IMR-90 (cell line): Measurements from ENCODE around the gene KHK. TPM values are rescaled to one million over a fixed set of nuclear protein-coding genes. Genes with fewer than 3 reads are reported as not detected.

Experiments
- ATAC-seq: fragments of 200-7000 bp; cut with Tn5 transposase; 2 replicates; pipeline ENCODE4 v1.9.1; 2020; ENCODE audit warnings: low read depth, mild to moderate bottlenecking, moderate library complexity
- BruUV-seq: library from RNA; stranded (reverse); fragments of 400-500 nt; replicated peaks from 2 replicates; lab custom pipeline; 2021; lab: Mats Ljungman, UMichigan
- CTCF ChIA-PET: fragments of 300-600 bp; formaldehyde crosslinking; extraction: SDS; loops from one replicate; lab custom pipeline; 2021; ENCODE audit warnings: antibody characterized with exemption; lab: Yijun Ruan, JAX
- POLR2A ChIA-PET: fragments of 300-600 bp; sonication (Branson Sonifier 250); formaldehyde crosslinking; loops from one replicate; lab custom pipeline; 2022; ENCODE audit warnings: antibody characterized with exemption; ENCODE audit not compliant: unreplicated experiment; lab: Charles Lee
- DNase-seq: peaks from one replicate; pipeline ENCODE4 v3.0.0; 2013
- H2AFZ ChIP-seq: replicated peaks from 2 replicates; pipeline ENCODE3; 2013; ENCODE audit warnings: low read length, mild to moderate bottlenecking; ENCODE audit not compliant: poor library complexity
- H2AK5ac ChIP-seq: 2 replicates; pipeline ENCODE4 v1.6.1; 2013; ENCODE audit warnings: low read depth, low read length, inconsistent platforms
- H2AK9ac ChIP-seq: replicated peaks from 2 replicates; pipeline ENCODE3; 2013; ENCODE audit warnings: mild to moderate bottlenecking, low read depth, low read length, moderate library complexity; ENCODE audit not compliant: poor library complexity
- H2BK120ac ChIP-seq: 2 replicates; pipeline ENCODE4 v1.6.1; 2013; ENCODE audit warnings: low read depth, low read length, inconsistent platforms
- H2BK15ac ChIP-seq: 3 replicates; pipeline ENCODE4 v1.6.1; 2013; ENCODE audit warnings: low read depth, low read length, inconsistent platforms
- H2BK20ac ChIP-seq: 2 replicates; pipeline ENCODE4 v1.6.1; 2013; ENCODE audit warnings: low read depth, mild to moderate bottlenecking, inconsistent platforms, low read length, moderate library complexity
- H2BK5ac ChIP-seq: 2 replicates; pipeline ENCODE4 v1.6.1; 2013; ENCODE audit warnings: mild to moderate bottlenecking, low read depth, low read length, inconsistent platforms; ENCODE audit not compliant: poor library complexity, severe bottlenecking
- H3K14ac ChIP-seq: replicated peaks from 2 replicates; pipeline ENCODE4 v1.6.1; 2013; ENCODE audit warnings: low read depth, low read length, inconsistent platforms
- H3K18ac ChIP-seq: 2 replicates; pipeline ENCODE4 v1.6.1; 2013; ENCODE audit warnings: low read depth, low read length, control low read depth
- H3K23ac ChIP-seq: 2 replicates; pipeline ENCODE4 v1.6.1; 2013; ENCODE audit warnings: low read depth, low read length, inconsistent platforms
- H3K27ac ChIP-seq: 2 replicates; pipeline ENCODE4 v1.5.1; 2013; ENCODE audit warnings: mild to moderate bottlenecking, control low read depth, low read length; ENCODE audit not compliant: insufficient read depth
- H3K27me3 ChIP-seq: 2 replicates; pipeline ENCODE4 v1.6.1; 2013; ENCODE audit warnings: low read length; ENCODE audit not compliant: control insufficient read depth, insufficient read depth
- H3K36me3 ChIP-seq: 2 replicates; pipeline ENCODE4 v1.6.1; 2013; ENCODE audit warnings: low read length, mixed read lengths; ENCODE audit not compliant: control insufficient read depth, insufficient read depth
- H3K4ac ChIP-seq: 2 replicates; pipeline ENCODE4 v1.6.1; 2013; ENCODE audit warnings: low read depth, low read length, inconsistent platforms
- H3K4me1 ChIP-seq: 2 replicates; pipeline ENCODE4 v1.6.1; 2013; ENCODE audit warnings: low read length, mixed read lengths; ENCODE audit not compliant: control insufficient read depth, insufficient read depth
- H3K4me2 ChIP-seq: 2 replicates; pipeline ENCODE4 v1.6.1; 2013; ENCODE audit warnings: low read depth, mild to moderate bottlenecking, control low read depth, low read length, moderate library complexity
- H3K4me3 ChIP-seq: 2 replicates; pipeline ENCODE4 v1.5.1; 2013; ENCODE audit warnings: low read depth, mild to moderate bottlenecking, control low read depth, low read length, moderate library complexity; ENCODE audit not compliant: insufficient read depth
- H3K56ac ChIP-seq: 2 replicates; pipeline ENCODE4 v1.6.1; 2013; ENCODE audit warnings: low read length, inconsistent platforms; ENCODE audit not compliant: insufficient read depth; ENCODE audit errors: extremely low read depth
- H3K79me1 ChIP-seq, 2 experiments: 2 replicates each; pipeline ENCODE4 v1.6.1; 2013; ENCODE audit warnings: low read length in 2 of 2, inconsistent platforms in 1 of 2, low read depth in 1 of 2
- H3K9ac ChIP-seq: 2 replicates; pipeline ENCODE4 v1.6.1; 2013; ENCODE audit warnings: low read depth, low read length, control low read depth
- H3K9me1 ChIP-seq: 2 replicates; pipeline ENCODE4 v1.6.1; 2013; ENCODE audit warnings: low read length, inconsistent platforms; ENCODE audit not compliant: insufficient read depth
- H3K9me3 ChIP-seq: 2 replicates; pipeline ENCODE4 v1.6.1; 2013; ENCODE audit warnings: low read length; ENCODE audit not compliant: control insufficient read depth, insufficient read depth
- H4K20me1 ChIP-seq: 2 replicates; pipeline ENCODE4 v1.6.1; 2013; ENCODE audit warnings: low read length, inconsistent platforms; ENCODE audit not compliant: insufficient read depth
- H4K5ac ChIP-seq: 2 replicates; pipeline ENCODE4 v1.6.1; 2013; ENCODE audit warnings: mild to moderate bottlenecking, low read depth, low read length, control low read depth
- H4K8ac ChIP-seq, 2 experiments: 2 replicates each; pipeline ENCODE4 v1.6.1; 2013; ENCODE audit warnings: low read depth in 2 of 2, low read length in 2 of 2, control low read depth in 1 of 2, inconsistent platforms in 1 of 2
- H4K91ac ChIP-seq: 2 replicates; pipeline ENCODE4 v1.6.1; 2013; ENCODE audit warnings: low read depth, low read length, inconsistent platforms; ENCODE audit not compliant: insufficient read depth
- CEBPB ChIP-seq: IDR thresholded peaks from 2 replicates; pipeline ENCODE4 v1.6.1; 2012; ENCODE audit warnings: low read depth, low read length, improper control_type of control experiment
- CHD1 ChIP-seq: IDR thresholded peaks from 2 replicates; pipeline ENCODE4 v1.6.1; 2012; ENCODE audit warnings: low read depth, low read length, improper control_type of control experiment
- MAFK ChIP-seq: IDR thresholded peaks from 2 replicates; pipeline ENCODE4 v1.6.1; 2012; ENCODE audit warnings: low read depth, low read length, improper control_type of control experiment
- MAZ ChIP-seq: IDR thresholded peaks from 2 replicates; pipeline ENCODE4 v1.6.1; 2012; ENCODE audit warnings: low read depth, mild to moderate bottlenecking, low read length, improper control_type of control experiment, moderate library complexity, borderline replicate concordance
- MXI1 ChIP-seq: IDR thresholded peaks from 2 replicates; pipeline ENCODE4 v1.6.1; 2012; ENCODE audit warnings: low read depth, mild to moderate bottlenecking, low read length, moderate library complexity, borderline replicate concordance
- POLR2A ChIP-seq: IDR thresholded peaks from 2 replicates; pipeline ENCODE4 v1.6.1; 2012; ENCODE audit warnings: mild to moderate bottlenecking, low read depth, low read length
- RAD21 ChIP-seq: IDR thresholded peaks from 2 replicates; pipeline ENCODE4 v1.6.1; 2012; ENCODE audit warnings: low read length, improper control_type of control experiment
- RCOR1 ChIP-seq: IDR thresholded peaks from 2 replicates; pipeline ENCODE4 v1.6.1; 2012; ENCODE audit warnings: mild to moderate bottlenecking, low read length, improper control_type of control experiment; ENCODE audit not compliant: insufficient replicate concordance
- WGBS, 2 experiments: methylation state at CpG; one replicate each; pipeline versions ENCODE4 v1.1.5 to v1.1.7; 2013; ENCODE audit warnings: missing lambda C conversion rate in 2 of 2; ENCODE audit not compliant: insufficient read length in 1 of 2; ENCODE audit errors: extremely low coverage in 2 of 2; 5-methylcytosine and 5-hydroxymethylcytosine counted together
- dilution Hi-C: fragments of 300-500 bp; cut with HindIII; formaldehyde crosslinking; loops from one replicate; pipeline ENCODE4 v1.14.3; 2018; ENCODE audit warnings: low sequenced_read_pairs; ENCODE audit not compliant: unreplicated experiment
- in situ Hi-C: fragments of 300-500 bp; cut with MboI; formaldehyde crosslinking; loops from 3 replicates; pipeline ENCODE4 v1.14.3; 2019; ENCODE audit warnings: low sequenced_read_pairs, inconsistent platforms, mixed read lengths
- intact Hi-C: fragments of 100-400 bp; cut with micrococcal nuclease; formaldehyde crosslinking; loops from 2 replicates; pipeline ENCODE4 v1.10.0; 2022
- polyA plus RNA-seq, 3 experiments: library from polyadenylated mRNA; depleted of rRNA; stranded (reverse); fragments of >200 nt; gene quantifications; 2 replicates each; pipeline ENCODE4 v1.2.3, GENCODE V29; 2012; ENCODE audit warnings: low replicate concordance in 1 of 3
- total RNA-seq: library from RNA; depleted of rRNA; stranded (reverse); fragments of >200 nt; gene quantifications from 2 replicates; pipeline ENCODE4 v1.2.3, GENCODE V29; 2012
- TF ChIP-seq, protein P1 (sequence below): conservative IDR thresholded peaks from 2 replicates; pipeline ENCODE4 v1.5.1; 2012; ENCODE audit warnings: mild to moderate bottlenecking, low read depth, low read length, improper control_type of control experiment
- TF ChIP-seq, protein P2 (sequence below): fragments of 150-350 bp; IDR thresholded peaks from 2 replicates; pipeline ENCODE4 v1.6.1; 2017; ENCODE audit warnings: mild to moderate bottlenecking, antibody characterized with exemption, low read length, low read depth

Gene KHK
- total and polyA plus RNA-seq, 2 of the 4 experiments (the other 2 are of a cell fraction), result 0.72 to 0.82 TPM

DNA sequence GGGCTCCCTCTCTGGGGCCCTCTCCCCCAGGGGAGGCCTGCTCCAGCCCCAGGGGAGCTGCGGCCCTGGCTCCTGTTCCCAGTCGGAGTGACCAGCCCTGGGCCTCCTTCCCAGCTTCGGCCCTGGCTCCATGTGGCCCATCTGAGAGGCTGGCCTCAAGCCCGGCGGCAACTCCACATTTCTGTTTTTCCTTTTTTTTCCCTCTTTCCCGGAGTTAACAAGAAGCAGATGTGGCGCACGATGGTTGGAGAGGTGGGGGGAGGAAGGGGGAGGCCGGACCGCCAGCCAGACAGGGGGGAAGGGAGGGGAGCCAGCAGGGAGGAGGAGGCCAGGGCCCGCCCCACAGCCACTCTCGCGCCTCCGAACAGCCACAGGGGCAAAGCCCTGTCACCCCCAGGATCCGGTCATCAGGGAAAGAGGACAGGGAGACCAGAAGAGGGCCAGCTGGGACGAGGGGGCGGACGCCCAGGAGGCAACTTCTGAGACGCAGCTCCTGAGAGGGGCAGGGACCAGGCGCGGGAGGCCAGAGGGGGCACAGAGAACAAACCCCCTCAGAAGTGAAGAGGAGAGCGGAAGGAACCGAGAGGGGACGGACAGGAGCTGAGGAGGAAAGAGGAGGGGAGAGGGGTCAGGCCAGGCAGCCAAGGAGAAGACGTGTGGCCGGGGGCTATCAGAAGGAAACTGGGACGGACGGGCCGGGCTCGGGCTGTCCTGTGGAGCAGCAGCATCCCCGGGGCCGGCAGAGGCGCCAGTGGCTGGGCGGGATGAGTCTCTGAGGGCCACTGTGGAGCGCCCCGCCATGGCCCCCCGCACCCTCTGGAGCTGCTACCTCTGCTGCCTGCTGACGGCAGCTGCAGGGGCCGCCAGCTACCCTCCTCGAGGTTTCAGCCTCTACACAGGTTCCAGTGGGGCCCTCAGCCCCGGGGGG, 8.0 kb upstream of the KHK start, which contains the start of gene EMILIN1:
EMILIN1 (plus strand) TSS at position 349 of the 928 bp plus-strand sequence; CDS start at position 800, 451 bp downstream.
- intact Hi-C loops (no loop called here), in situ Hi-C loops (no loop called here), dilution Hi-C loops (no loop called here)
- no peaks in the 10 kb centered on the region for H3K9me3 ChIP-seq
- H3K9ac ChIP-seq, result peak within 1 kb of the TSS; percentile 97
- H3K9me1 ChIP-seq, result peaks cover 15% of the 10 kb centered on the region; the same call in 1 of the 2 replicates
- peak within 1 kb of the TSS; percentile 96 for H4K91ac ChIP-seq
- peaks cover 23% of the 10 kb centered on the region; the same call in 1 of the 2 replicates for H3K36me3 ChIP-seq
- peaks cover 30% of the 10 kb centered on the region for H3K4me1 ChIP-seq
- TF ChIP-seq POLR2A (peak; percentile 47; the same call in 1 of the 2 replicates), MAFK (no peak), MAZ (peak; percentile 96), RCOR1 (no peak), RAD21 (no peak), CHD1 (no peak), CEBPB (no peak), MXI1 (peak; percentile 70; the same call in 1 of the 2 replicates)
- TF ChIP-seq, protein P1, sequence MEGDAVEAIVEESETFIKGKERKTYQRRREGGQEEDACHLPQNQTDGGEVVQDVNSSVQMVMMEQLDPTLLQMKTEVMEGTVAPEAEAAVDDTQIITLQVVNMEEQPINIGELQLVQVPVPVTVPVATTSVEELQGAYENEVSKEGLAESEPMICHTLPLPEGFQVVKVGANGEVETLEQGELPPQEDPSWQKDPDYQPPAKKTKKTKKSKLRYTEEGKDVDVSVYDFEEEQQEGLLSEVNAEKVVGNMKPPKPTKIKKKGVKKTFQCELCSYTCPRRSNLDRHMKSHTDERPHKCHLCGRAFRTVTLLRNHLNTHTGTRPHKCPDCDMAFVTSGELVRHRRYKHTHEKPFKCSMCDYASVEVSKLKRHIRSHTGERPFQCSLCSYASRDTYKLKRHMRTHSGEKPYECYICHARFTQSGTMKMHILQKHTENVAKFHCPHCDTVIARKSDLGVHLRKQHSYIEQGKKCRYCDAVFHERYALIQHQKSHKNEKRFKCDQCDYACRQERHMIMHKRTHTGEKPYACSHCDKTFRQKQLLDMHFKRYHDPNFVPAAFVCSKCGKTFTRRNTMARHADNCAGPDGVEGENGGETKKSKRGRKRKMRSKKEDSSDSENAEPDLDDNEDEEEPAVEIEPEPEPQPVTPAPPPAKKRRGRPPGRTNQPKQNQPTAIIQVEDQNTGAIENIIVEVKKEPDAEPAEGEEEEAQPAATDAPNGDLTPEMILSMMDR, result no peak
- TF ChIP-seq, protein P2, sequence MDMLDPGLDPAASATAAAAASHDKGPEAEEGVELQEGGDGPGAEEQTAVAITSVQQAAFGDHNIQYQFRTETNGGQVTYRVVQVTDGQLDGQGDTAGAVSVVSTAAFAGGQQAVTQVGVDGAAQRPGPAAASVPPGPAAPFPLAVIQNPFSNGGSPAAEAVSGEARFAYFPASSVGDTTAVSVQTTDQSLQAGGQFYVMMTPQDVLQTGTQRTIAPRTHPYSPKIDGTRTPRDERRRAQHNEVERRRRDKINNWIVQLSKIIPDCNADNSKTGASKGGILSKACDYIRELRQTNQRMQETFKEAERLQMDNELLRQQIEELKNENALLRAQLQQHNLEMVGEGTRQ, result peak; percentile 48
- H3K4me3 ChIP-seq, result peak within 1 kb of the TSS; percentile 82
- BruUV-seq, result TSS peak; percentile 67
- peak within 1 kb of the TSS; percentile 93 for H3K18ac ChIP-seq
- peak within 1 kb of the TSS; percentile 96 for H2BK20ac ChIP-seq
- H4K5ac ChIP-seq, result peak within 1 kb of the TSS; percentile 96
- ATAC-seq, result peak; percentile 80
- peaks cover 14% of the 10 kb centered on the region for H4K20me1 ChIP-seq
- H2BK15ac ChIP-seq, result peak within 1 kb of the TSS; percentile 98
- CTCF ChIA-PET, result no interaction called here
- no peaks in the 10 kb centered on the region for H3K27me3 ChIP-seq
- H2BK5ac ChIP-seq, result peak within 1 kb of the TSS; percentile 98
- peak within 1 kb of the TSS; percentile 98 for H3K27ac ChIP-seq
- peaks cover 3 to 42% of the 10 kb centered on the region in 2 experiments; a peak in 3 of 4 replicates for H3K79me1 ChIP-seq
- peak within 1 kb of the TSS; percentile 98 for H3K4me2 ChIP-seq
- peak within 1 kb of the TSS; percentile 97 for H2AK9ac ChIP-seq
- H2AK5ac ChIP-seq, result peak within 1 kb of the TSS; percentile 100
- peak within 1 kb of the TSS; percentile 99 for H3K23ac ChIP-seq
- peak within 1 kb of the TSS; percentile 95 for H3K56ac ChIP-seq
- POLR2A ChIA-PET, result interaction anchor here (0.6 kb wide), 1 partner anchor 45 kb away, joined by 11 read pairs; no protein-coding TSS in a partner anchor
- H3K4ac ChIP-seq, result peak within 1 kb of the TSS; percentile 100
- H3K14ac ChIP-seq, result peak within 1 kb of the TSS; percentile 100
- DNase-seq, result peak; percentile 96
- H4K8ac ChIP-seq, result peak within 1 kb of the TSS; percentile 85 to 98
- H2AFZ ChIP-seq, result peak within 1 kb of the TSS; percentile 90
- H2BK120ac ChIP-seq, result peak within 1 kb of the TSS; percentile 97
- 1% methylated on average over 18 of the region's 41 CpGs; no CpG with 5 or more reads in 1 of the 2 experiments for WGBS, 2 experiments
